ENCODE measurements around the gene MRGPRG. TPM values are rescaled to one million over a fixed set of nuclear protein-coding genes. Genes with fewer than 3 reads are reported as not detected.

MRGPRG gene
- total and polyA plus RNA-seq, 9 of the 15 experiments (the other 6 are each of a cell fraction or from before 2014, with no cell fraction given): not detected

GRCh38 chr11:3203221-3204043 is 15.2 kb downstream of the MRGPRG start:
- peaks cover 33 to 65% of the 10 kb centered on the region in 2 experiments; a peak in 4 of 5 replicates for H3K27me3 ChIP-seq (ENCODE audit: control insufficient read depth in 2 of 2, insufficient read depth in 2 of 2, low read length in 2 of 2)
- H3K9me3 ChIP-seq (replicated peaks; ENCODE audit: control insufficient read depth, insufficient read depth, low read depth, low read length): no peaks in the 10 kb centered on the region
- peaks cover 0 to 31% of the 10 kb centered on the region in 2 experiments; a peak in 2 of 5 replicates for H3K4me1 ChIP-seq (replicated peaks in 1 of 2; ENCODE audit: control insufficient read depth in 2 of 2, insufficient read depth in 2 of 2, low read length in 2 of 2)
- 13% methylated on average over 45 of the region's 51 CpGs for WGBS (ENCODE audit: insufficient coverage, low coverage, missing lambda C conversion rate)
- no peak overlapping the region; a peak in 1 of 4 replicates for H3K9ac ChIP-seq (ENCODE audit: insufficient read depth in 1 of 2, low read depth in 2 of 2, low read length in 2 of 2)
- no peaks in the 10 kb centered on the region for H3K9me1 ChIP-seq (ENCODE audit: control insufficient read depth, insufficient read depth, low read length)
- intact Hi-C loops (cut with micrococcal nuclease) (no loop called here), in situ Hi-C loops (cut with MboI) (no loop called here)
- H3K4me3 ChIP-seq: no peak overlapping the region
- no peaks in the 10 kb centered on the region for H3K36me3 ChIP-seq (ENCODE audit: control insufficient read depth, insufficient read depth, low read length)
- H3K27ac ChIP-seq (ENCODE audit: extremely low read depth, low read depth, low read length): no peak overlapping the region
- H2AFZ ChIP-seq (ENCODE audit: low read depth, low read length): no peak overlapping the region
- peaks cover 8% of the 10 kb centered on the region for H4K20me1 ChIP-seq (replicated peaks; ENCODE audit: control insufficient read depth, insufficient read depth, low read length)
- POLR2A ChIA-PET: no interaction called here
- BruUV-seq (replicated peaks): no TSS peak
- no peak for FAIRE-seq
- 0 out of 3 replicates have a peak, but pooled peaks have one; percentile 27 for ATAC-seq
- DNase-seq (ENCODE audit: extremely low read depth in 1 of 4, low spot score in 3 of 4): no peak
- CTCF ChIA-PET (ENCODE audit: low intra/inter-chr PET ratio): interaction anchor here (0.6 kb wide), 1 partner anchor 948 kb away, joined by 3 read pairs; no protein-coding TSS in a partner anchor
- no peak overlapping the region for H3K4me2 ChIP-seq (ENCODE audit: insufficient read depth, low read length)
- no peaks in the 10 kb centered on the region for H3K79me2 ChIP-seq (ENCODE audit: control insufficient read depth, insufficient read depth, low read length)
- TF ChIP-seq, protein P1, sequence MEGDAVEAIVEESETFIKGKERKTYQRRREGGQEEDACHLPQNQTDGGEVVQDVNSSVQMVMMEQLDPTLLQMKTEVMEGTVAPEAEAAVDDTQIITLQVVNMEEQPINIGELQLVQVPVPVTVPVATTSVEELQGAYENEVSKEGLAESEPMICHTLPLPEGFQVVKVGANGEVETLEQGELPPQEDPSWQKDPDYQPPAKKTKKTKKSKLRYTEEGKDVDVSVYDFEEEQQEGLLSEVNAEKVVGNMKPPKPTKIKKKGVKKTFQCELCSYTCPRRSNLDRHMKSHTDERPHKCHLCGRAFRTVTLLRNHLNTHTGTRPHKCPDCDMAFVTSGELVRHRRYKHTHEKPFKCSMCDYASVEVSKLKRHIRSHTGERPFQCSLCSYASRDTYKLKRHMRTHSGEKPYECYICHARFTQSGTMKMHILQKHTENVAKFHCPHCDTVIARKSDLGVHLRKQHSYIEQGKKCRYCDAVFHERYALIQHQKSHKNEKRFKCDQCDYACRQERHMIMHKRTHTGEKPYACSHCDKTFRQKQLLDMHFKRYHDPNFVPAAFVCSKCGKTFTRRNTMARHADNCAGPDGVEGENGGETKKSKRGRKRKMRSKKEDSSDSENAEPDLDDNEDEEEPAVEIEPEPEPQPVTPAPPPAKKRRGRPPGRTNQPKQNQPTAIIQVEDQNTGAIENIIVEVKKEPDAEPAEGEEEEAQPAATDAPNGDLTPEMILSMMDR (IDR thresholded peaks at IDR 0.05 in 2 of 3, conservative IDR thresholded peaks at IDR 0.05 in 1 of 3; ENCODE audit: insufficient read depth in 2 of 3, low read depth in 1 of 3, low read length in 3 of 3): 0 out of 6 replicates have a peak, but pooled peaks of 1 of the 3 experiments have one; percentile 9
- no peak for TF ChIP-seq SMC3 (conservative IDR thresholded peaks at IDR 0.05; ENCODE audit: insufficient read depth, low read depth, low read length)
- TF ChIP-seq, protein P2, sequence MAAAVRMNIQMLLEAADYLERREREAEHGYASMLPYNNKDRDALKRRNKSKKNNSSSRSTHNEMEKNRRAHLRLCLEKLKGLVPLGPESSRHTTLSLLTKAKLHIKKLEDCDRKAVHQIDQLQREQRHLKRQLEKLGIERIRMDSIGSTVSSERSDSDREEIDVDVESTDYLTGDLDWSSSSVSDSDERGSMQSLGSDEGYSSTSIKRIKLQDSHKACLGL (CRISPR knock-in tag; IDR thresholded peaks at IDR 0.05; ENCODE audit: borderline replicate concordance, poor library complexity, severe bottlenecking): no peak
- peak; percentile 27; the same call in 1 of the 2 replicates for TF ChIP-seq ZNF511 (CRISPR knock-in tag; IDR thresholded peaks at IDR 0.05)
- TF ChIP-seq ZNF586 (CRISPR knock-in tag; conservative IDR thresholded peaks at IDR 0.05): no peak
- TF ChIP-seq, protein P3, sequence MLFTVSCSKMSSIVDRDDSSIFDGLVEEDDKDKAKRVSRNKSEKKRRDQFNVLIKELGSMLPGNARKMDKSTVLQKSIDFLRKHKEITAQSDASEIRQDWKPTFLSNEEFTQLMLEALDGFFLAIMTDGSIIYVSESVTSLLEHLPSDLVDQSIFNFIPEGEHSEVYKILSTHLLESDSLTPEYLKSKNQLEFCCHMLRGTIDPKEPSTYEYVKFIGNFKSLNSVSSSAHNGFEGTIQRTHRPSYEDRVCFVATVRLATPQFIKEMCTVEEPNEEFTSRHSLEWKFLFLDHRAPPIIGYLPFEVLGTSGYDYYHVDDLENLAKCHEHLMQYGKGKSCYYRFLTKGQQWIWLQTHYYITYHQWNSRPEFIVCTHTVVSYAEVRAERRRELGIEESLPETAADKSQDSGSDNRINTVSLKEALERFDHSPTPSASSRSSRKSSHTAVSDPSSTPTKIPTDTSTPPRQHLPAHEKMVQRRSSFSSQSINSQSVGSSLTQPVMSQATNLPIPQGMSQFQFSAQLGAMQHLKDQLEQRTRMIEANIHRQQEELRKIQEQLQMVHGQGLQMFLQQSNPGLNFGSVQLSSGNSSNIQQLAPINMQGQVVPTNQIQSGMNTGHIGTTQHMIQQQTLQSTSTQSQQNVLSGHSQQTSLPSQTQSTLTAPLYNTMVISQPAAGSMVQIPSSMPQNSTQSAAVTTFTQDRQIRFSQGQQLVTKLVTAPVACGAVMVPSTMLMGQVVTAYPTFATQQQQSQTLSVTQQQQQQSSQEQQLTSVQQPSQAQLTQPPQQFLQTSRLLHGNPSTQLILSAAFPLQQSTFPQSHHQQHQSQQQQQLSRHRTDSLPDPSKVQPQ (CRISPR knock-in tag; IDR thresholded peaks at IDR 0.05; ENCODE audit: borderline replicate concordance): no peak
- TF ChIP-seq GATA2 (CRISPR knock-in tag; IDR thresholded peaks at IDR 0.05): no peak
- TF ChIP-seq ETS2 (tag; IDR thresholded peaks at IDR 0.05; ENCODE audit: borderline replicate concordance, poor library complexity, severe bottlenecking): no peak
- TF ChIP-seq DNMT1 (IDR thresholded peaks at IDR 0.05): no peak
- no peak for TF ChIP-seq NR2F6 (CRISPR knock-in tag; IDR thresholded peaks at IDR 0.05)

Measured in K562 (cell line).